Astrocyte of the cerebellum (primary cell): ENCODE results near the gene PTDSS2.

ENCODE experiments used
- DNase-seq: peaks from one replicate; pipeline ENCODE4 v3.0.0-alpha.2; 2011; ENCODE audit warnings: low read depth
- H3K4me3 ChIP-seq: 2 replicates; pipeline ENCODE4 v1.5.1; 2011; ENCODE audit warnings: mild to moderate bottlenecking, low read depth, low read length, moderate library complexity
- in situ Hi-C: cut with HindIII; loops from 2 replicates; pipeline ENCODE4 v1.10.0; 2017; ENCODE audit warnings: low sequenced_read_pairs
- TF ChIP-seq, protein P1 (sequence below): IDR thresholded peaks from 2 replicates; pipeline ENCODE4 v1.5.1; 2012; ENCODE audit warnings: low read length, low read depth, moderate library complexity, mild to moderate bottlenecking; ENCODE audit errors: missing control alignments

The PTDSS2 gene

GRCh38 chr11:440065-441042 lies 9.7 kb upstream of the PTDSS2 start:
- no peak for DNase-seq
- no peak overlapping the region for H3K4me3 ChIP-seq
- TF ChIP-seq, protein P1, sequence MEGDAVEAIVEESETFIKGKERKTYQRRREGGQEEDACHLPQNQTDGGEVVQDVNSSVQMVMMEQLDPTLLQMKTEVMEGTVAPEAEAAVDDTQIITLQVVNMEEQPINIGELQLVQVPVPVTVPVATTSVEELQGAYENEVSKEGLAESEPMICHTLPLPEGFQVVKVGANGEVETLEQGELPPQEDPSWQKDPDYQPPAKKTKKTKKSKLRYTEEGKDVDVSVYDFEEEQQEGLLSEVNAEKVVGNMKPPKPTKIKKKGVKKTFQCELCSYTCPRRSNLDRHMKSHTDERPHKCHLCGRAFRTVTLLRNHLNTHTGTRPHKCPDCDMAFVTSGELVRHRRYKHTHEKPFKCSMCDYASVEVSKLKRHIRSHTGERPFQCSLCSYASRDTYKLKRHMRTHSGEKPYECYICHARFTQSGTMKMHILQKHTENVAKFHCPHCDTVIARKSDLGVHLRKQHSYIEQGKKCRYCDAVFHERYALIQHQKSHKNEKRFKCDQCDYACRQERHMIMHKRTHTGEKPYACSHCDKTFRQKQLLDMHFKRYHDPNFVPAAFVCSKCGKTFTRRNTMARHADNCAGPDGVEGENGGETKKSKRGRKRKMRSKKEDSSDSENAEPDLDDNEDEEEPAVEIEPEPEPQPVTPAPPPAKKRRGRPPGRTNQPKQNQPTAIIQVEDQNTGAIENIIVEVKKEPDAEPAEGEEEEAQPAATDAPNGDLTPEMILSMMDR = no peak
- in situ Hi-C loops = no loop called here

DNA sequence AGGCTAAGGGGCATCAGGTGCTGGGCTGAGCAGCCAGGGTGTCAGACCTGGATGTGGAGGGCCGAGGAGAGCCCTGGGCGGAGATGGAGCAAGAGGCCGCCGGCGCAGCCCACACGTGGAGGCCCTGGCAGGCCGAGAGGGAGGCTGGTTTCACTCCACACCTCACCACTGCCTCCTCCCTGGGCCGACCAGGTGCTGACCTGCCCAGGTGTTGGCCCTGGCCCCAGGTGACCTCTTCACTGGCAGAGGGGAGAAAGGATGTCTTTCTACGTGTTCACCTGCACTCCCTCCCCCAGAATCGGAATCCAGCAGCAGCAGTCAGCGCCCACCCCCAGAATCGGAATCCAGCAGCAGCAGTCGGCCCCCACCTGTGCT lies 9.0 kb upstream of the PTDSS2 start:
- in situ Hi-C loops = no loop called here
- TF ChIP-seq, protein P1 = no peak

DNA sequence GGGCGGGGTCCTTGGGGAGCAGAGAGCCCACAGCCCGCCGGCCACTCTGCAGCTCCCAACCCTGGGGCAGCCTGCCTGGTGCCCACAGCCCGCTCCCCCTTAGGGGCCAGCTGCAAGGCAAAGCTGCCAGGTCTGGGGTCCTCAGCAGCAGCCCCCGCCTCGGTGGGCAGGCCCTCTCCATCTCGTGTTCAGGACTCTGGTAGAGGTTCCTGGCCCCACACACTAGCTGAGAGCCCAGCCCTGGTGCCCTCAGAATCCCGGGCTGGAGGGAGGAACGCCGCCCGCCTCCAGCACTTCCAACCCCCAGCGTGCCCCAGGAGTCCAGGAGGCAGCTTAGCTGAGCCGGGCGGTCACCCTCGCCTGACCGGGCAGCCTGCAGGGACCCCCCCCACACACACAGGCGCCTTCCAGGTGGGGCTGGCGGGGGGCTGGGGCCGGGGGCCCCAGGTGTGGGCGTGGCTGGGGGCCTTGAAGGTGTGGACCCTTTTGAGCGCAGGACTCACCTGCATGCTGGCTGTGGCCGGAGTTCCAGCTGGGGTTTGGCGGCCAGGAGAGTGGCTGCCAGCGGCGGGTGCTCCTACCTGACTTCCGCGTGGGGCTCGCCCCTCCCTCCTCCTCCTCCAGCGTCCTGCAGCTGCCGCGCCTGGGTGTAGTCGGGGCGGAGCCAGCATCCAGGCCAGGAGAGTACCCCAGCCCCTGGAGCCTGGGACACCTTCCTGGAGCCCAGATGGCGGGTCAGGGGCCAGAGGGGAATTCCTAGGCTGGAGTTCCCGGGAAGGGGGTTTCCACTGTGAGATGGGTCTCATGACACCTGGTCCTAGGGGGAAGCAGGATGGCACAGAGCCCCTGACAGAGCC lies 8.4 kb upstream of the PTDSS2 start, which contains the start of gene ANO9:
Gene ANO9, minus strand, starts transcription at position 594 of the 857 bp plus-strand sequence. Its CDS starts 85 bp downstream, at position 509.
- in situ Hi-C loops = no loop called here
- TF ChIP-seq, protein P1 = no peak
- DNase-seq = no peak
- no peak within 1 kb of the TSS for H3K4me3 ChIP-seq

More for the DNA sequence above, 9.0 kb upstream of the PTDSS2 start:
- no peak overlapping the region for H3K4me3 ChIP-seq
- DNase-seq = no peak

DNA sequence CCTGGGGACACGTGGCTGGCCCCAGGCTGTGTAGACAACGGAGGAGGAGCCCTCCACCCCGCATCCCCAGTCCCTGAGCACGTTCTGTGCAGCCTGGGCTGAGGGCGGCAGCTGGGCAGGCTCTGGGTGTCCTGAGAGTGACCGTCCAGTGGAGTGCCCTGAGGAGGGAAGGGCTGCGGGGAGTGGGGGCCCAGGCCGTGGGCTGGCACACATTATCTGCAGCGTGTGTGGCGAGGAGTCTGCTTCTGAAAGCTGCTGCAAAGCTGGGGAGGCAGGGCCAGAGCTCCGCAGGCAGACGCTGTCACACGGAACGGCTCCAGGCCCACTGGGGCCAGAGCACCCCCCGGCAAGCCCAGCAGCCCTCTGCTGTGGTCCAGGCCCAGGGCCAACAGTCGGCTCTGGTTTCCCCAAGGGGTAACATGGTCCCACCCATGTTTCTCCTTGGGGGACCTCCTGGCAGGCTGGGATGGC lies 7.4 kb upstream of the PTDSS2 start:
- in situ Hi-C loops = no loop called here
- TF ChIP-seq, protein P1 = no peak
- DNase-seq = no peak
- no peak overlapping the region for H3K4me3 ChIP-seq

DNA sequence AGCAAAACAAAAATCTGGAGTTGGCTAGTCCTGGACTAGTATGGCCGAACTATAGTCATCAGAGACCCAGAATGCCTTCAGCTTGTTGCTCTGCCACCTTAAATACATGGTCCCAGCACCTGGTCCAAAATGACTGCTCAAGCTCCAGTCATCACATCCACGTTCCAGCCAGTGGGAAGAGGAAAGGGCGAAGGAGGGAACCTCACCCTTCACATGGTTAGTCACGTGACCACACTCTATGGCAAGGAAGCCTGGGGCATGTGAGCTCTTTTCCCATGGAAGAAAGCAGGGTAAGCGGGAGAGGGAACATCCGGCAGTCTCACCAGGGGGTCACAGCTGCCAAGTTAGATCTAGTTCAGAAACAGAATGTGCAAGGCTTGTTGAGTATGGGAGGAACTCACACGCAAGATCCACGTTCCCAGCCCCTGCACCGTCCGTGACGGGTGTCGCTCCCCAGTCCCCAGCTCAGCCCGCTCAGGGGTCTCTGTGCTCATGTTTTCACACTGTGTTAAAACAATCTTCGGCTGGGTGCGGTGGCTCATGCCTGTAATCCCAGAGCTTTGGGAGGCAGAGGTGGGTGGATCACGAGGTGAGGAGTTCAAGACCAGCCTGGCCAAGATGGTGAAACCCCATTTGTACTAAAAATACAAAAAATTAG lies 6.4 kb upstream of the PTDSS2 start:
- no peak for DNase-seq
- in situ Hi-C loops = no loop called here
- no peak overlapping the region for H3K4me3 ChIP-seq
- TF ChIP-seq, protein P1 = no peak

GRCh38 chr11:444396-445144 lies 5.5 kb upstream of the PTDSS2 start:
- DNase-seq = no peak
- TF ChIP-seq, protein P1 = no peak
- H3K4me3 ChIP-seq = no peak overlapping the region
- in situ Hi-C loops = no loop called here
